Liver (tissue), 9 donors: Measurements from ENCODE around the gene ASPDH. TPM values are rescaled to one million over a fixed set of nuclear protein-coding genes. Genes with fewer than 3 reads are reported as not detected.
A peak's percentile ranks its signal among the peaks of the same experiment; 100 is the strongest.

ENCODE experiments used
- DNase-seq: peaks from one replicate; pipeline ENCODE4 v3.0.0-alpha.2; 2017; ENCODE audit warnings: low spot score
- H3K27ac ChIP-seq, 2 donors: one replicate each; pipeline ENCODE4 v1.7.0; 2013; ENCODE audit warnings: inconsistent platforms in 2 of 2, low read length in 2 of 2, control low read depth in 1 of 2, low read depth in 1 of 2, mild to moderate bottlenecking in 1 of 2
- H3K27me3 ChIP-seq, 4 donors: one replicate each; pipeline versions ENCODE4 v1.6.1 to v1.7.0; 2013; ENCODE audit warnings: low read length in 3 of 4, inconsistent platforms in 1 of 4, mild to moderate bottlenecking in 1 of 4, moderate library complexity in 1 of 4; ENCODE audit not compliant: control insufficient read depth in 4 of 4, insufficient read depth in 4 of 4
- H3K36me3 ChIP-seq, 4 donors: one replicate each; pipeline versions ENCODE4 v1.6.1 to v1.7.0; 2013; ENCODE audit warnings: low read length in 3 of 4, mild to moderate bottlenecking in 3 of 4, low read depth in 1 of 4, moderate library complexity in 1 of 4; ENCODE audit not compliant: control insufficient read depth in 4 of 4, insufficient read depth in 3 of 4
- H3K4me1 ChIP-seq, 4 donors: one replicate each; pipeline versions ENCODE4 v1.6.1 to v1.7.0; 2013; ENCODE audit warnings: low read length in 3 of 4, mild to moderate bottlenecking in 3 of 4, moderate library complexity in 1 of 4; ENCODE audit not compliant: control insufficient read depth in 4 of 4, insufficient read depth in 4 of 4
- H3K4me3 ChIP-seq, 3 donors: one replicate each; pipeline versions ENCODE4 v1.6.1 to v1.7.0; 2013; ENCODE audit warnings: low read length in 3 of 3, control low read depth in 1 of 3, low read depth in 1 of 3, mild to moderate bottlenecking in 1 of 3
- H3K9ac ChIP-seq, 2 donors: one replicate each; pipeline ENCODE4 v1.7.0; 2013; ENCODE audit warnings: low read length in 2 of 2, mild to moderate bottlenecking in 2 of 2, moderate library complexity in 2 of 2, control low read depth in 1 of 2, low read depth in 1 of 2
- H3K9me3 ChIP-seq, 4 donors: one replicate each; pipeline versions ENCODE4 v1.6.1 to v1.7.0; 2013; ENCODE audit warnings: low read length in 3 of 4; ENCODE audit not compliant: control insufficient read depth in 4 of 4
- ATF3 ChIP-seq: IDR thresholded peaks from 2 replicates; pipeline ENCODE4 v1.6.1; 2016; ENCODE audit warnings: antibody characterized with exemption
- EGR1 ChIP-seq, 2 donors: IDR thresholded peaks; 2 replicates each; pipeline ENCODE4 v1.6.1; 2016 to 2018; ENCODE audit warnings: antibody characterized with exemption in 2 of 2, low read depth in 2 of 2
- FOXA1 ChIP-seq: IDR thresholded peaks from 2 replicates; pipeline ENCODE4 v1.6.1; 2016; ENCODE audit warnings: antibody characterized with exemption
- FOXA2 ChIP-seq: IDR thresholded peaks from 2 replicates; pipeline ENCODE4 v1.6.1; 2016; ENCODE audit warnings: antibody characterized with exemption
- GABPA ChIP-seq, 2 donors: IDR thresholded peaks in 1 of 2; conservative IDR thresholded peaks in 1 of 2; 2 replicates each; pipeline ENCODE4 v1.6.1; 2016; ENCODE audit warnings: antibody characterized with exemption in 2 of 2, mild to moderate bottlenecking in 1 of 2, moderate library complexity in 1 of 2
- HNF4A ChIP-seq, 2 donors: conservative IDR thresholded peaks; 2 replicates each; pipeline ENCODE4 v1.6.1; 2016; ENCODE audit warnings: antibody characterized with exemption in 2 of 2, mild to moderate bottlenecking in 2 of 2
- HNF4G ChIP-seq: IDR thresholded peaks from 2 replicates; pipeline ENCODE4 v1.6.1; 2016; ENCODE audit warnings: antibody characterized with exemption
- JUND ChIP-seq, 2 donors: IDR thresholded peaks; 2 replicates each; pipeline ENCODE4 v1.6.1; 2016; ENCODE audit warnings: antibody characterized with exemption in 2 of 2
- MAX ChIP-seq: IDR thresholded peaks from 2 replicates; pipeline ENCODE4 v1.6.1; 2016; ENCODE audit warnings: antibody characterized with exemption
- NR2F2 ChIP-seq: IDR thresholded peaks from 2 replicates; pipeline ENCODE4 v1.6.1; 2016; ENCODE audit warnings: antibody characterized with exemption
- REST ChIP-seq: IDR thresholded peaks from 2 replicates; pipeline ENCODE4 v1.6.1; 2016; ENCODE audit warnings: antibody characterized with exemption, mild to moderate bottlenecking
- RXRA ChIP-seq, 2 donors: IDR thresholded peaks; 2 replicates each; pipeline ENCODE4 v1.6.1; 2017 to 2018; ENCODE audit warnings: antibody characterized with exemption in 2 of 2, mild to moderate bottlenecking in 1 of 2
- SP1 ChIP-seq: IDR thresholded peaks from 2 replicates; pipeline ENCODE4 v1.6.1; 2018; ENCODE audit warnings: antibody characterized with exemption, mild to moderate bottlenecking
- TAF1 ChIP-seq: conservative IDR thresholded peaks from 2 replicates; pipeline ENCODE4 v1.6.1; 2016; ENCODE audit warnings: antibody characterized with exemption, mild to moderate bottlenecking
- YY1 ChIP-seq: IDR thresholded peaks from 2 replicates; pipeline ENCODE4 v1.6.1; 2016; ENCODE audit warnings: antibody characterized with exemption, mild to moderate bottlenecking
- ZBTB33 ChIP-seq: IDR thresholded peaks from 2 replicates; pipeline ENCODE4 v1.6.1; 2016; ENCODE audit warnings: antibody characterized with exemption
- WGBS: extraction: QIAGEN DNeasy Blood & Tissue Kit; methylation state at CpG from one replicate; pipeline ENCODE4 v1.1.7; 2013; 5-methylcytosine and 5-hydroxymethylcytosine counted together
- polyA plus RNA-seq, 2 donors: library from polyadenylated mRNA; stranded (reverse) in 1 of 2; unstranded in 1 of 2; fragments of 200-250 nt in 1 of 2; fragments of >200 nt in 1 of 2; fragmentation: Nextera tagmentation in 1 of 2; extraction: Ambion mirVana in 1 of 2; gene quantifications; one replicate each; pipeline versions ENCODE4 v1.2.1 to v1.2.3, GENCODE V29; 2013 to 2015
- total RNA-seq, 2 donors: library from RNA; depleted of rRNA; stranded (reverse); fragments of >200 nt; gene quantifications; one replicate each; pipeline ENCODE4 v1.2.3, GENCODE V29; 2014
- donor health status: healthy.
- donor health status: healthy.
- donor health status: healthy.
- donor health status: healthy.
- donor health status: healthy.

ASPDH gene
- total and polyA plus RNA-seq, 4 donors, result 7.3 to 82.0 (median 37.1) TPM

- WGBS, result 40% methylated on average over 12 of the region's 12 CpGs
- peak overlapping the region; percentile 64 to 77 (median 65) for H3K4me3 ChIP-seq
- DNase-seq, result no peak
Observed at GRCh38 chr19:50512999-50513745, 541 bp downstream of the ASPDH start.

GRCh38 chr19:50512112-50512998 lies 1.4 kb downstream of the ASPDH start:
- TF ChIP-seq SP1, result no peak
- TF ChIP-seq HNF4A (conservative IDR thresholded peaks at IDR 0.05), result no peak
- TF ChIP-seq EGR1 (IDR thresholded peaks at IDR 0.05; ENCODE audit: low read depth in 2 of 2), result no peak
- no peak for TF ChIP-seq REST
- no peak for TF ChIP-seq FOXA2
- no peak for TF ChIP-seq TAF1
- no peaks in the 10 kb centered on the region for H3K27me3 ChIP-seq
- 92% methylated on average over 36 of the region's 36 CpGs for WGBS
- H3K9me3 ChIP-seq, result no peaks in the 10 kb centered on the region
- H3K36me3 ChIP-seq, result no peaks in the 10 kb centered on the region
- peak overlapping the region; percentile 40 to 64 for H3K9ac ChIP-seq
- peaks cover 10 to 26% (median 18%) of the 10 kb centered on the region in 4 donors for H3K4me1 ChIP-seq
- peak overlapping the region; percentile 81 to 84 for H3K27ac ChIP-seq
- DNase-seq, result no peak
- H3K4me3 ChIP-seq, result peak overlapping the region in 2 of 3 donors; percentile 71 to 77

More at GRCh38 chr19:50512999-50513745, 541 bp downstream of the ASPDH start:
- H3K4me1 ChIP-seq, result peaks cover 10 to 26% (median 18%) of the 10 kb centered on the region in 4 donors
- no peaks in the 10 kb centered on the region for H3K9me3 ChIP-seq
- H3K36me3 ChIP-seq, result no peaks in the 10 kb centered on the region
- TF ChIP-seq RXRA (IDR thresholded peaks at IDR 0.05) (peak; percentile 34 to 50), JUND (IDR thresholded peaks at IDR 0.05) (no peak)
- H3K27me3 ChIP-seq, result no peaks in the 10 kb centered on the region
- H3K27ac ChIP-seq, result peak overlapping the region; percentile 81 to 84
- H3K9ac ChIP-seq, result peak overlapping the region; percentile 40 to 64

GRCh38 chr19:50511069-50511822 lies 2.5 kb downstream of the ASPDH start, which contains the start of gene JOSD2:
JOSD2 (minus strand) TSS chr19:50511191; CDS start chr19:50510431, 760 bp downstream.
- Histone ChIP-seq H3K4me3 (peak within 1 kb of the TSS; percentile 54 to 73 (median 71)), H3K27me3 (no peaks in the 10 kb centered on the region), H3K27ac (peak within 1 kb of the TSS; percentile 79 to 89), H3K36me3 (no peaks in the 10 kb centered on the region), H3K9me3 (no peaks in the 10 kb centered on the region), H3K4me1 (peaks cover 10 to 26% (median 18%) of the 10 kb centered on the region in 4 donors), H3K9ac (peak within 1 kb of the TSS; percentile 15 to 21)
- WGBS, result 3% methylated on average over 69 of the region's 69 CpGs
- DNase-seq, result peak; percentile 94
- TF ChIP-seq HNF4G (no peak), FOXA1 (no peak), MAX (peak; percentile 94), HNF4A (conservative IDR thresholded peaks at IDR 0.05) (peak in 1 of 2 donors; percentile 17), ZBTB33 (peak; percentile 99), RXRA (IDR thresholded peaks at IDR 0.05) (peak; percentile 27 to 31), FOXA2 (no peak), TAF1 (no peak), SP1 (peak; percentile 81), GABPA (IDR thresholded peaks at IDR 0.05 in 1 of 2, conservative IDR thresholded peaks at IDR 0.05 in 1 of 2) (peak; percentile 87 to 97), NR2F2 (no peak), JUND (IDR thresholded peaks at IDR 0.05) (peak; percentile 21 to 37), ATF3 (no peak), EGR1 (IDR thresholded peaks at IDR 0.05; ENCODE audit: low read depth in 2 of 2) (peak; percentile 54 to 73), YY1 (peak; percentile 85)
